WTC11 (cell line): ENCODE results near the gene YTHDC1. TPM values are rescaled to one million over a fixed set of nuclear protein-coding genes. Genes with fewer than 3 reads are reported as not detected.

Experiments used
- total RNA-seq: library from RNA; stranded (reverse); gene quantifications from 3 replicates; pipeline ENCODE4 v1.2.3, GENCODE V29; 2021

The YTHDC1 gene
- total RNA-seq, 1 experiment from 2014 or later: 118 TPM

Other genes starting within 250 kb of the YTHDC1 start
- gene TMPRSS11F, start 220.2 kb downstream of the YTHDC1 start, total RNA-seq: not detected in 3 replicates
- not detected in 3 replicates for gene TMPRSS11B, start 104.4 kb downstream of the YTHDC1 start, total RNA-seq
- 1.9 to 3.5 TPM (median 2.9 TPM) in 3 replicates for gene TMPRSS11E, start 97.4 kb upstream of the YTHDC1 start, total RNA-seq
- 0.14 to 0.18 TPM in 2 of 3 replicates, not detected in the other for gene UGT2B17, start 226.2 kb upstream of the YTHDC1 start, total RNA-seq